Ishikawa (cell line): Measurements from ENCODE around the gene ISOC2.

ENCODE experiments used
- CEBPB ChIP-seq: IDR thresholded peaks from 2 replicates; pipeline ENCODE4 v1.6.1; 2012
- MAX ChIP-seq: IDR thresholded peaks from 2 replicates; pipeline ENCODE4 v1.6.1; 2012
- REST ChIP-seq: IDR thresholded peaks from 2 replicates; pipeline ENCODE4 v1.6.1; 2012; ENCODE audit warnings: low read depth, mild to moderate bottlenecking
- YY1 ChIP-seq: IDR thresholded peaks from 2 replicates; pipeline ENCODE4 v1.6.1; 2012; ENCODE audit warnings: low read depth

- TF ChIP-seq YY1 (no peak), CEBPB (no peak), MAX (no peak), REST (no peak)
Observed at GRCh38 chr19:55464039-55464661, 2.7 kb upstream of the ISOC2 start.
